HG02588 (cell line): Measurements from ENCODE around the gene TCTN2.
A peak's percentile ranks its signal among the peaks of the same experiment; 100 is the strongest.

Experiments
- ATAC-seq: cut with Tn5 transposase; IDR thresholded peaks from one replicate; pipeline ENCODE4 v1.9.1; 2021; ENCODE audit warnings: mild to moderate bottlenecking, moderate library complexity; ENCODE audit not compliant: unreplicated experiment

The TCTN2 gene

GRCh38 chr12:123670882-123671728 is at the start of gene TCTN2:
TCTN2 (plus strand) TSS chr12:123671113; CDS start chr12:123671241, 128 bp downstream.
- peak; percentile 99 for ATAC-seq

GRCh38 chr12:123621619-123622530 is 49.0 kb upstream of the TCTN2 start:
- no peak for ATAC-seq

DNA sequence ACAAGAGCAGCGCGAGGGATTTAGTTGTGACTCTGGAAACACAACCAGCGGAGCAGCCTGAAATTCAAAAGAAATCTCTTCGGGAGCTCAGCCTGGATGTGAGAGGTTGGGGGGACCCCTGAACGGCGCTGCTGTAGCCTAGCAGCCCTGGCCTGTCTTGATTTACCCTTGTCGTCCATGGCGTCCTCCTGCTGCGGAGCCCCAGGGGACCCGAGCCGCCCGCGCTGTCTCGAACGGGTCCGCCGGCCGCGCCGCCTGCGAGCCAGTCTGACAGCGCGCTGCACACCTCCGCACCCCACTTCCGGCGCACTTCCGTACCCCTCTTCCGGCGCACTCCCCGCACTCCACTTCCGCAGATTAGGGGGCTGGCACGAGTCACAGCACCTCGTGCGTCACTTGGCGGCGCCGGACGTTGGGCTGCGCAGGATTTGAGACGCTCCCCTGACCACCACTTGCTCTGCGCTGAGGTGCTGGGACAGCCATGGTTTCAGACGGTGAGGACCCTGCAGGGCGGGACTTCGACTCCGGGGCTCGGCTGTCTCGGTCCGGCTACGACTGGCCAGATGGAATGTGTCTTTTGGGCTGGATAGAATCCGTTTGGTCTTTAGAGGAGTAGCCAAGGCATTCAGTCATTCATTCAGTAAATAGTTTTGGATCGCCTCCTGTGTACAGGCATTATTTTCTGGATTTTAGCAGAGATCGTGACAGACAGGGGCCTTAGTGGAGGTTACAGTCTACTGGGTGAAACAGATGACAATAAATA is 37.4 kb upstream of the TCTN2 start, which contains the start of the genes EIF2B1 and GTF2H3:
Gene EIF2B1 (minus strand): TSS at position 308 of the 763 bp plus-strand sequence. CDS start 129 bp downstream, at position 179.
Gene GTF2H3 (plus strand): TSS at position 451 of the 763 bp plus-strand sequence. CDS start 31 bp downstream, at position 482.
- peak; percentile 90 for ATAC-seq

DNA sequence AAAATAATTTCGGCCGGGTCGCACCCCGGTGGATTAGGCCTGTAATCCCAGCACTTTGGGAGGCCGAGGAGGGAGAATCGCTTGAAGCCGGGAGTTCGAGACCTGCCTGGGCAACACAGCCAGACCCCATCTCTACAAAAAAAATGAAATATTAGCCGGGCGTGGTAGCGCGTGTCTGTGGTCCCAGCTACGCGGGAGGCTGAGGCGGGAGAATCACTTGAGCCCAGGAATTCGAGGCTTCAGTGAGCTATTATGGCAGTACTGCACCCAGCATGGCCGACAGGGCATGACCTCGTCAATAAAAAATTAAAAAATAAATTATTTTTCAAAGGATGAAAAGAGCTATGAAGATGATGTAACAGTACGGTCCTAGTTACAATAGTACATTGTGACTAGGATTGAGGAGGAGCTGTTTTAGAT is 36.8 kb upstream of the TCTN2 start:
- no peak for ATAC-seq

- no peak for ATAC-seq
Measured at GRCh38 chr12:123643911-123644310, 27.0 kb upstream of the TCTN2 start.

DNA sequence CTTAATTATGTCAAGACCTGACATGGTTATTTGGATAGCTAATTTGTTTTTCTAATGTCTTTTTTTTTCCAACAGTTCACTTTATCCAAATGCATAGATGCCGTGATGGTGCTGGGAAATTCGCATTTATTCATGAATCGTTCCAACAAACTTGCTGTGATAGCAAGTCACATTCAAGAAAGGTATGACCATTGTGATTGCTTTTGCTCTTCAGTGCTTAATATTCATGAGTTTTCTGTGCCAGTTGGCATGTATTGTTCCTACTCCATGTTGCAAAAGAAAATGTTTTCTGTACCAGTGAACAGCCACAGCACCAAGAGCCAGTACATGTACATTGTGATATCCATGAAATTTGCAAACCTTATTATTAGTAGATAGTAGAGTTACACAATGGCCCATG is 25.5 kb upstream of the TCTN2 start:
- ATAC-seq = no peak

GRCh38 chr12:123645878-123646277 is 25.0 kb upstream of the TCTN2 start:
- no peak for ATAC-seq

DNA sequence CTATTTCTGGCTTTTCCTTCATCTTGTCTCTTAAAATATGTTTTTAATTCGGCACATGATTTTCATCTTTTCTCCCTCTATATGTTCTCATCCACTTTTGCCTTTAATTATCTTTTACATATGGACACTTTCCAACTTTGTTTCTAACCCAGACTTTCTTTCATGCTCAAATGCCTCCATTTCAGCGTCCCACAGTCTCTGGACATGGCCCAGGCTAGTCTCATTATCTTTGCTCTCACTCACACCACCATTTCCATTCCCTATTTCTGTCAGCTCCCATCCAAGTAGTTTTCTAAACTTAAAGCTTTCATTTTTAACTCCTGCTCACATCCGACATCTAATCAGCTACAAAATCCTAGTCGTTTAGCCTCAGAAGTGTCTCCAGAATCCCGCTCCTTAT is 22.5 kb upstream of the TCTN2 start:
- no peak for ATAC-seq

GRCh38 chr12:123654129-123654701 is 16.7 kb upstream of the TCTN2 start:
- ATAC-seq = no peak

DNA sequence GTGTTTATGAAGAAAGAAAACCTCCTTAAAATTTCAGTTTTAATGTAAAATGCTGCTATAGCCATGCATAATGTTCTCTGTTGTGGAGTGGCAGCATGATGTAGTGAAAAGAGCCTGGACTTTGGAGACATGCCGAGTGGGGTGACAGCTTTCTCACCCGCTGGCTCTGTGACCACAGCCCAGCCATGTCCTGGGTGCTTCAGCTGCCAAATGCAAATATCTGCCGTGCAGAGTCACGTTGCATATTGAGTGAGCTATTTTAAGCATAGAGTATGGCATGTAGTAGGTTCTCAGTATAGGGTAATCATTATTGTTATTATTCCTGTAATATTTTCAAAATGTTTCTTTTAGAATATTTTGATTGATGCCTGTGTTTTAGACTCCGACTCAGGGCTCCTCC is 15.5 kb upstream of the TCTN2 start:
- ATAC-seq = peak; percentile 88

GRCh38 chr12:123656392-123656791 is 14.5 kb upstream of the TCTN2 start:
- ATAC-seq = no peak

- no peak for ATAC-seq
Measured at GRCh38 chr12:123657211-123657610, 13.7 kb upstream of the TCTN2 start.

- ATAC-seq = no peak
Measured at GRCh38 chr12:123659996-123660727, 10.8 kb upstream of the TCTN2 start.

DNA sequence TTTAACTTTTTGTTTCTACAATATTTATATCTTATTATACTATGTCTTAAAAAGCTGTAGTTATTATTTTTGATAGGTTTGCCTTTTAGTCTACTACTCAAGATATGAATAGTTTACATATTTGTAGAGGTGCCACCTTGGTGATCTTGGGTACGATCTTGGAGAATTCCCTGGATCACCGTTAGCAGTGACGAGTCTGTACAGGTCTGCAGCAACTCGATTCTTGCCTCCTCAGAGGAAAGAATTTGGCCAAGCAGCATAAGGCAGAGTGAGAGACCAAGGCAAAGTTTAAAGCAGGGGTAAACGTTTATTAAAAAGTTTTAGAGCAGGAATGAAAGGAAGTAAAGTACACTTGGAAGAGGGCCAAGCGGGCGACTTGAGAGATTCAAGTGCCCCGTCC is 3.1 kb upstream of the TCTN2 start:
- no peak for ATAC-seq

DNA sequence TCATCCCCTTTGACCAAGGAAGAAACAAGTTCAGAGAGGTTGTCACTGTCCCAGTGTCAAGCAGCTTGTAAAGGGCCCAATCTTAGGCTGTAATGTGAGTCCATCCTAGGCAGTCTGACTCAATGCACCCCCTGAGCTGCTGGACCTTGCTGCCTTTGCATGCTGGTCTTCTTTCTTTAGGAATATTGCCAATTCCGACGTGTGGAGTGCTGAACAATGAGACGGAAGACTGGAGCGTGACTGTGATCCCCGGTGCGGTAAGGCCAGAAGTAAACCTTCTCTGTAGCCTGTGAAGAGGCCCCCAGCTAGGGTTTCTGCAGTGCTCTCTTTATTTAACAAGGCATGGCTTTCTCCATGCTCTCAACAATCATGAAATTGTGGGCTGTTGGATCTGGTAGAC is 963 bp downstream of the TCTN2 start:
- ATAC-seq = no peak

DNA sequence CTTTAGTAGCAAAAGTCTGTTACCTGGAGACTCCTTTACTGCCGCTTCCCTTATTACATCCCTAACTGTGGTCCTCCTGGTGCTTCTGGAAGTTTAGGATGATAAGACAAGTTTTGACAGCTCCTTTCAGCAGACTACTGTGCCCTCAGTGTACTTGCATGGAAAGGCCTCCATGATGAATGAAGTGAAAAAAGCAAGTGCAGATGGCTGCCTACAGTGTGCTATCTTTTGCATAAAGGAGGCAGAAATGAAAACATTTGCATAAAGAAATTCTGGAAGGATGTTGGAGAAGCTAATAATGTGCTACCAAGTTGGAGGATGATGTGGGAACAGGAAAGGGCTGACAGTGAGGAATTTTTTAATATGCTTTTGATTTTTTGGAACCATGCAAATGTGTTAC is 4.5 kb downstream of the TCTN2 start:
- ATAC-seq = no peak

DNA sequence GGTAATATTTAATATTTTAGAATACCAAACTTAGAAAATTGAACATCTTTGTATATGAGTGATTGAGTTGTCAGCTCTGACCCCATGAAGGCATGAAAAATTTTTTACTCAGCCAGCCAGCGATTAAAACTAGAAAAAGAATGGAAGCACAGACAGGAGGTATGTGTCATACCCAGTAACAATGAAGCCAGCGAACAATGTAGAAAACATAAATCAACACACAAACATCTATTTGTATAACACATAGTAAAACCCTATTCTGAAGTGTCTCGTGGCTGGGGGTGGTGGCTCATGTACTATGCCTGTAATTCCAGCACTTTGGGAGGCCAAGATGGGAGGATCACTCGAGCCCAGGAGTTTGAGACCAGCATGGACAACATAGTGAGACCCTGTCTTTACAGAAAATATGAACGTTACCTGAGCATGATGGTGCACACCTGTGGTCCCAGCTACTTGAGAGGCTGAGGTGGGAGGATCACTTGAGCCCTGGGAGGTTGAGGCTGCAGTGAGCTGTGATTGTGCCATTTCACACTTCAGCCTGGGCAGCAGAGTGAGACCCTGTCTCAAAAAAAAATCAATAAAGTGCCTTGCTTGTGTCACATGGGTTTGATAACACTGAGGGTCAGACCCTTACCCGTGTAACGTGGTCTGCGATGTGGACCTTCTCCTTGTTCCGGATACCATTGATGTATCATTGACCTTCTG is 5.9 kb downstream of the TCTN2 start:
- no peak for ATAC-seq

DNA sequence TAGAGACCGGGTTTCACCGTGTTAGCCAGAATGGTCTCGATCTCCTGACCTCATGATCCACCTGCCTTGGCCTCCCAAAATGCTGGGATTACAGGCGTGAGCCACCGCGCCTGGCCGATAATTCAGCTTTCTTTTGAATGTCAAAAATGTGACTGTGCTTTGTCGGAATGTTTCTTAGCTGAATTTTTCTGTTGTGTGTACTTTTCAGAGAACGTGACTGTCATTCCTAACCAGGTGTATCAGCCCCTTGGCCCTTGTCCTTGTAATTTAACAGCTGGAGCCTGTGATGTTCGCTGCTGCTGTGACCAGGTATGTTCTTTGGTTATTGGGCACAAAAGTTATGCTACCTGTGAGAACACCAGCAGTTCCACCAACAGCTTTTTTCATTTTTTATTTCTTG is 8.1 kb downstream of the TCTN2 start:
- no peak for ATAC-seq

GRCh38 chr12:123681605-123682004 is 10.7 kb downstream of the TCTN2 start:
- no peak for ATAC-seq
